ENCODE measurements around the gene OTUB2.

Gene OTUB2

DNA sequence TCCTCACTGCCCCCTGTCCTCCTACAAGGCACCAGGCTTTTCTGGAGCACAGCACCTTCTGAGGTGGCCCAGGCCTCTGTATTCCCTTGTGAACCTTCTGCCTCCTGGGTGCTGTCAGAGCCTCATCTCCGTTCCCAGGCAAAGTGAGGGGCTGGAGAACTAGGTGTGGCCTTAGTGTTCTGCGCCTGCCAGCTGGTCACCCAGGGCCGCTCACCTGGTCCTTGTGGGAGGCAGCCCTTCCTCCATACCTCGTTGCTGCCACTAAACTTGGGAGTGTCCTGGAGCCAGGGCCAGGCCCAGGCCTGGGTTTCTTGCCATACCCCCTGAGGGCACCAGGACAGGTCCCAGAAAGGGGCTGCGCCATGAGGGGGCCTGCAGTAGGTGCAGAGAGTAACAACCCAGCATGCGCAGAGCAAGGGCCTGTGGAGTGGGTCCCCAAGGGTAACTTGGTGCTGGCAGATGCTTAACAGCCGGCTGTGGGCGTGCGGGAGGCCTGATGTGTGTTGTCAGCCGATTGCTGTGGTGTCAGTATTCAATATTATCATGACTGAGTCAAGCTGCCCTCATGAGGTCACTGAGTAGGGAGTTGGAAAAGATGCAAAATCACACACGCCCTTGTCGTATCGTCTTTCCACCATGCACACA, 17.1 kb downstream of the OTUB2 start:
- no peak for DNase-seq

GRCh38 chr14:94043756-94044475, 17.8 kb downstream of the OTUB2 start:
- no peak for DNase-seq

- no peak for DNase-seq
These were observed 18.4 kb downstream of the OTUB2 start for GRCh38 chr14:94044476-94045091.

DNA sequence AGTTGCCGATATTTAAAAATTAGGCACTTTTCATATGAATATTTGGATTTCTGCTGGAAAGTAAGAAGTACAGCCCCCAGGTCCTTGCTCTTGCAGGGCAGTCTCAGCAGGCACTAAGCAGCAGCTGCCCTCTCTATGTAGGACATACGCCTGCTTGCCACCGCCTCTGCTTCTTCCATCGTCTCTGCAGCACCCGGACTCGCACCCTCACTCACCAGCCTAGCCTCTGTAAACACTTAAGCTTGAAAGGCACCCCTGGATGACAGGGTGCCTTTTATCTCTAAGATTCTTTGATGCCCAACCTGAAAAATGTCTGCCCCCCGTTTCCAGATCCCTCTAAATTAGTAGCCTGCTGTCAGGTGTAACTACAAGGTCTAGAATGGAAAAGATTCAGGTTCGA, 19.0 kb downstream of the OTUB2 start:
- DNase-seq, result no peak

DNA sequence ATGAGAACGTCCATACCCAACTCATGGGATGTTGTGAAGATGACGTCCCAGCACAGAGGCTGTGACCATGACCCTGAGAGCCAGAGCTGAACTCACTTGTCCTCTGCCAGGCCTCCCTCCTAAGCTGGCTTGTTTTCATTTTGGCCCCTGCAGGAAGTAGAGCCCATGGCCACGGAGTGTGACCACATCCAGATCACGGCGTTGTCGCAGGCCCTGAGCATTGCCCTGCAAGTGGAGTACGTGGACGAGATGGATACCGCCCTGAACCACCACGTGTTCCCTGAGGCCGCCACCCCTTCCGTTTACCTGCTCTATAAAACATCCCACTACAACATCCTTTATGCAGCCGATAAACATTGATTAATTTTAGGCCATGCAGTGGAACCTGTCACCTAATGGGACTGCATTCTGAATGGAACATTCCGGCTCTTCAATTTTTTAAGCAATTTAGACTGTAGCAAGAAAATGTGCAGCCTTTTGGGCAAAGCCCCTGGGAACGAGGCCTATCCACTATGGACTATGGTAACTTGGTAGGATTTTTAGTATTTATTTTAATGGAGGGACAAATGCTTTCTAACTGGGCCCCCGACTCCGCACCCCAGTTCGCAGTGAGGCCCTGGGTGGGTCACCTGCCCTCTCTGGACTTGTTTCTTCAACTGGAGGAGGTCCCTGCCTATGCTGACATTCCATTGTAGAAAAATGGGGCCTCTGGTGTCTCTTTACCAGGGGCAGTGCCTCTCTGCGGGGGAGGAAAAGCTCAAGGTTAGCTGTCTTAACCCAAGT, 19.6 kb downstream of the OTUB2 start:
- DNase-seq, result no peak

DNA sequence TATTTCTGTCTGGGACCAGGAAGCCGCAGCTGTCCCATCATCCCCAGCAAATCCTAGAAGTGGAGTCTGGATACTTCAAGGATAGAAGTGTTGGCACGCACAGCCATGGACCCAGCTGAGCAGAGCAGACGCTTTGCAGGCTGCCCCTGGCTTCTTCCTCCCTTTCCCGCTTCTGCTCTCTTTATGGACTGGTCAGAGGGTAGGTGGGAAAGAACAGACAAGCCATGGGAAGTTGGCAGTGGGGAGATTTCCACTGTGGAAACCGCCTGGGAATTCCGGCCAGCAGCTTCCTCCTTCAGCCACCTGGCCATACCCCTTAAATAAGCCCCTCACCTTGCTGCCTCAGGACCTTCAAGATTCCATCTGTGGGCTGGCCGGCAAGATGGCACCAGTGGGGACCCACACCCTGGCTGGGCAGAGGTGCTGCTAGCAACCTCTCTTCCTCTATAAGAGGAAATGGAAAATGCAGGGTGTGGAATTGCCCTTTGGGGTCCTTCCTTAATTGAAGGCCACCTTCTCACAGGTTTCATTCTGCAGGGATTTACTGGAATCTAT, 20.6 kb downstream of the OTUB2 start:
- DNase-seq, result no peak

GRCh38 chr14:94047581-94047980, 21.4 kb downstream of the OTUB2 start:
- DNase-seq, result no peak

DNA sequence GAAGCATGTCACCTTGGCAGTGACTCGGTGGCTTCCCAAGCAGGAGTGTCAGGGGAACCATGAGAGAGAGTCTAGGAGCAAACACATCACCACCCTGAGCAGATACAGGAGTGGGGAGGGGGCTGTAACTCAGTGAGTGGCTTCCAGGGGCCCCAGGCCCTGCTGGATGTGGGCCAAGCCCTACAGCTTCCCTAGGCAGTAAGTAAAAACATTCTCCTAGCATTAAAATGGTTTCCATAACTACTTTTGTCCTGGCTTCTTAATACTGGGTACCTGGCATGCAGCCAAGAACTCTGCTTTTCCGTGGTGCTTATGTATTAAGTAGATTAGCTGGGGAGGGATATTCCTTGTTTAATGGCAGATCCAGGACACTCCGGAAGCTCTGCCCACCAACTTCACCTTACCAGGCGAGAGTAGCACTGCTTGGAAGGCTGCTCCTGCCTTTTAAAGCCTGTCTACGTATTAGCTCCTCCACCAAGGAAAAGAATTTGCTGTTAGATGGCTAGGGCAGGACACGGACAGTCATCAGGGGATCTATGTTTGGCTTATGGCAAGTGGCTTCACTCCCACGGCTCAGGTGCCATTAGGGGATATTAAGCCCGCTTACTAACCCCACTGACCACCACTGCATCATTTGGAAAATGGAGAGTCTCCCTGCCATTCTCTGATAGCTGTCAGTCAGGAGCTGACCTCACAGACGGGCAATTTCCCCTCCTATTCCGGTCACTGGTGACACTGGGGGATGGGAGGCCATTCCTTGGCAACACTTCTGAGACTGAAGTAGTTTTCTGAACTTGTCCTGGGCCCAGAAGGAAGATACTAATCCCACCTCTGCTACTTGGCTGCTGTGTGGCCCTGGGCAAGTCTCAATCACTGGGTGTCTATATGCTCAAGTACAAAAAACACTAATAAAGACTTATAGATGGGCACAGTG, 22.8 kb downstream of the OTUB2 start:
- DNase-seq, result no peak

DNA sequence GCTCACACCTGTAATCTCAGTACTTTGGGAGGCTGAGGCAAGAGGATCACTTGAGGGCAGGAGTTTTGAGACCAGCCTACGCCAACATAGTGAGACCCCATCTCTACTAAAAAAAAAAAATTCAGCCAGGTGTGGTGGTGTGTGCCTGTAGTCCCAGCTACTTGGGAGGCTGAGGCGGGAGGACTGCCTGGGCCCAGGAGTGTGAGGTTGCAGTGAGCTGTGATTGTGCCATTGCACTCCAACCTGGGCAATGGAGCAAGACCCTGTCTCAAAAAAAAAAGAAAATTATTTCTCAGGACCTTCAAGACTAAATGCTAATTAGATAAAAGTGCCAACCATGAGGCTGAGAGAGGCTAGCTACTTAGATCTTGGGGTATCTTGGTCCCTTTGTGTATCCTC, 23.5 kb downstream of the OTUB2 start:
- DNase-seq, result no peak

DNA sequence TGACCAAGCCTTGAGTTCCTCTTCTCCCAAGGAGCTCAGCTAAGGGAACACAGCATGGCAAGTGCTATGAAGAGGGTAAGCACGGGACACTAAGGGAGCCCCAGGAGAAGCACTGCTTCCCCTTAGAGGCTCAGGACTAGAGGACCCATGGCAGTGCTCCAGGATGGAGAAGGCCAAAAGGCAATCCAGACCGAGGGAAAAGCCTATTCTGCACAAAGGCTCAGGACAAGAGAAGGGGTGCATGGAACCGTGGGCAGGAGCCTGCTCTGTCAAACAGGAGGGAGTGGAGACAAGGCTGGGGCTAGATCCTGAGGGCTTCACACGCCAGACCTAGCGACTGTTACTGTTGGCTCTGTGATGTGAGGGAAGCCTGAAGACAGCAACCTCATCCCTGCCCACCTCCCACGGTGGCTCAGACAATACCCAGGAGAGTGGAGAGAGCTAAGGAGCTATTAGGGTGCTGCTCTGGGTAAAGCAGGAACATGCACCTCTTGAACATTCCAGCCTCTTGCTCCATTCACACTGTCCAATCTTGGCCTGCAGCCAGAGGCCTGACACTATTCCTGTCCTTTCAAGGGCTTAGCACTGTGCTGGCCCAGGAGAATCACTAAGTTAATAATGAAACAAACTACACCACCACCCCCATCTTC, 24.2 kb downstream of the OTUB2 start:
- no peak for DNase-seq

DNA sequence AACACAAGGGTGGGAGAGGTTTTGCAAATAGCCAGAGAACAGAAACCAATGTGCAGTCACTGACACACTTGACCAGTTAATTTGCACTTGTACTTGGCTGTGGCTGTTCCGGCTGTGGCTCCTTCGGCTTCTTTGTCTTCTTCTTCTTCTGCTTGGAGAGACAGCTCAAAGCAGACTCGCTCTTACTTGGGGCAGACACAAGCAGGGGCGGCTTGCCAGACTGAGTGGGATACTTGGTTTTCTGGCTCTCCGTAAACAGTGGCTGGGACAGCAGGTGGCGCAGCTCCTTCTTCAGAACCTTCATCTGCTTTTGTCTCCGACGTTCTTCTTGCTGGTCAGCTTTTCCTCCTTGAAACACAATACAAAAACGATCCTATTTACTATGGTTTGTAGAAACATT, 25.0 kb downstream of the OTUB2 start:
- DNase-seq, result no peak

DNA sequence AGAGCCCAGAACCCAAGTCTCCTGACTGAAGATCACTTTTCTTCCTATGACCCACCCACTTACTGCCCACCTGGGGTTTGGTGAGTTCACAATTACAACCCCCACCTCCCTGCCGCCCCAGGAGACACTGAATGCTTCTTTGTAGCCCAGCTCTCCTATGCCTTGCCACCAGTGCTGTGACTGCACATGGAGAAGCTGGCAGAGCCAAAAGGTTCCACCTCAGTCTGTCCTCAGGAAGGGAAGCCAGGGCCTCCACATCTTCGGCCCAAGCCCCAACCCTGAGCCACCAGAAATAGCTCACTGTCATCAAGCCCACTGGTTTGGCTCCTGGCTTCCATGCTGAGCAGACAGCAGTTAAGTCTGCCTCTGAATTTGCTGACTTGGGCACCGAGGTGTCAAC, 25.6 kb downstream of the OTUB2 start:
- no peak for DNase-seq

DNA sequence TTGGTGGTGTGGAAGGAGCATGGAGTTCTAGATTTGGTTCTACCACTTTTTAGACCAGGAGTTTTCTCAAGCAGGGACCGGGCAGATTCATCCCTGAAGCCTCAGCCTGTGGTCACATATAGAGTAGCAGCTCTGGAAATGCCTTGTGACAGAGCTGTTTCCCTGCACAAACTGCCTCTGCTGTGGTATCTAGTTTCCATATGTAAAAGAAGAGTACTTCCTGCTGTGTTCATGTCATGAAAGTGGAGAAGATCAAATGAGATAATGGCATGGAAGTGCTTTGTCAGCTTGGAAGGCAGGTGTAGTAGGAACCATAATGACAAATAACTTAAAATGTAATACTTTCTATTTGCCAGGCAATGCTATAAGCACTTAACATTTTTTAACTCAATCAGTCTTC, 26.1 kb downstream of the OTUB2 start:
- no peak for DNase-seq

GRCh38 chr14:94052662-94053061, 26.5 kb downstream of the OTUB2 start:
- no peak for DNase-seq

DNA sequence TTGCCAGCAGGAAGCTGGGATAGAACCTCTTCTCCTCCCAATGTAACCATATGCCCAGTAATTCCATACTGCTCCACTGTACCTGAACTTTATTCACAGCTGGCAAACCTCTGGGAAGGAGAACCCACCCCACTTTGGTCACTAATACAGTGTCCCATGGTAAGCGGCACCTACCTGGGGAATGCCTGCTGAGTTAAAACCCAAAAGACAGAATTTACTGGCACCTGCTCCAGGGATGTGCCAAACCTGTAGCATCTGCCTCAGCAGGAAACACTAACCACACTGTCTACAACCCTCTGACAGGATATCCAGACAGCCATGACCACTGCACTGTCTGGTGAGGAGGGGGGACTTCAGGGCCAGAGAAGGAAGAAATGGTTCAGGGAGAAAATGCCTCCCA, 28.3 kb downstream of the OTUB2 start:
- DNase-seq, result no peak

- no peak for DNase-seq
These were observed 28.8 kb downstream of the OTUB2 start for GRCh38 chr14:94054936-94055335.

GRCh38 chr14:94056579-94057308, 30.6 kb downstream of the OTUB2 start:
- DNase-seq, result no peak

- no peak for DNase-seq
These were observed 32.1 kb downstream of the OTUB2 start for GRCh38 chr14:94058128-94058673.

DNA sequence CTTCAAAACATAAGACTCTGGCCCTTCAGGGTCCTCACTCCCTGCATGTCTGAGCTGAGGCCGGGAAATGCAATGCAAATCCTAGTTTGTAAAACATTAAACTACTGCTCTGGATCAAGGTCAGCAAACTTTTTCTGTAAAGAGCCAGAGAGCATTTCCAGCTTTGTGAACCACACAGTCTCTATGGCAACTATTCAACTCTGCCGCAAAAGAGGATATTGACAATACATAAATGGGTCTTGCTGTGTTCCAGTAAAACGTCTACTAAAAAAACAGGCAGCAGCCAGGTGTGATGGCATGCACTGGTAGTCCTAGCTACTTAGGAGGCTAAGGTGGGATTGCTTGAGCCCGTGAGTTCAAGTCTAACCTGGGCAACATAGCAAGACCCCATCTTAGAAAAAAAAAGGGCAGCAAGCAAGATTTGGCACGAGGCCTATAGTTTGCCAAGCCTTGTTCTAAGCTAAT, 32.6 kb downstream of the OTUB2 start:
- DNase-seq, result no peak

GRCh38 chr14:94059998-94060397, 33.9 kb downstream of the OTUB2 start:
- no peak for DNase-seq

Measured in NCI-H2029 treated with DMSO at 0.1 percent for 48 hours (cell line).